B cell (primary cell): ENCODE measurements around the gene SCAMP5. TPM values are rescaled to one million over a fixed set of nuclear protein-coding genes. Genes with fewer than 3 reads are reported as not detected.

Source experiments
- ATAC-seq: fragments of 200-7000 bp; cut with Tn5 transposase; one replicate; pipeline ENCODE4 v1.10.0; 2021; ENCODE audit warnings: low read depth, mild to moderate bottlenecking, moderate number of reproducible peaks, moderate library complexity
- CTCF ChIA-PET: fragments of 350-600 bp; sonication (Branson Sonifier 250); formaldehyde crosslinking; loops from one replicate; lab custom pipeline; 2021; ENCODE audit warnings: antibody characterized with exemption, inconsistent platforms; lab: Charles Lee
- POLR2A ChIA-PET: fragments of 350-600 bp; sonication (Branson Sonifier 250); formaldehyde crosslinking; loops from one replicate; lab custom pipeline; 2021; ENCODE audit warnings: antibody characterized with exemption; lab: Charles Lee
- DNase-seq: peaks from one replicate; pipeline ENCODE4 v3.0.0; 2013
- H2AFZ ChIP-seq: 2 replicates; pipeline ENCODE4 v1.6.1; 2012; ENCODE audit warnings: mild to moderate bottlenecking, low read depth, low read length; ENCODE audit not compliant: insufficient read depth, poor library complexity, severe bottlenecking
- H3K27ac ChIP-seq, 2 donors: 1 replicate in 1 of 2; 2 replicates in 1 of 2; pipeline ENCODE4 v1.5.1; 2012 to 2013; ENCODE audit warnings: low read length in 2 of 2, mild to moderate bottlenecking in 2 of 2, moderate library complexity in 1 of 2
- H3K27me3 ChIP-seq, 4 experiments: fragments of 200-600 bp in 1 of 4; sonication (generic) in 1 of 4; replicated peaks in 1 of 4; 1 replicate in 2 of 4; 2 replicates in 2 of 4; pipeline versions ENCODE4 v1.6.1 to v1.7.0; 2013 to 2016; ENCODE audit warnings: low read length in 3 of 4, mild to moderate bottlenecking in 2 of 4, mixed read lengths in 1 of 4, moderate library complexity in 1 of 4; ENCODE audit not compliant: insufficient read depth in 4 of 4, control insufficient read depth in 3 of 4; ENCODE audit errors: control extremely low read depth in 1 of 4
- H3K36me3 ChIP-seq, 2 experiments: replicated peaks in 1 of 2; 1 replicate in 1 of 2; 2 replicates in 1 of 2; pipeline versions ENCODE4 v1.6.1 to v1.7.1; 2013; ENCODE audit warnings: low read length in 1 of 2; ENCODE audit not compliant: insufficient read depth in 2 of 2, control insufficient read depth in 1 of 2; ENCODE audit errors: control extremely low read depth in 1 of 2, extremely low read depth in 1 of 2
- H3K4me1 ChIP-seq, 2 donors: fragments of 200-600 bp in 1 of 2; sonication (generic) in 1 of 2; 1 replicate in 1 of 2; 2 replicates in 1 of 2; pipeline versions ENCODE4 v1.5.1 to v1.6.1; 2013 to 2017; ENCODE audit warnings: low read length in 2 of 2; ENCODE audit not compliant: control insufficient read depth in 2 of 2, insufficient read depth in 2 of 2
- H3K4me2 ChIP-seq: replicated peaks from 2 replicates; pipeline ENCODE3; 2012; ENCODE audit warnings: mild to moderate bottlenecking, low read depth, low read length; ENCODE audit not compliant: poor library complexity, severe bottlenecking
- H3K4me3 ChIP-seq, 5 experiments: fragments of 200-600 bp in 1 of 5; sonication (generic) in 1 of 5; 1 replicate in 3 of 5; 2 replicates in 2 of 5; pipeline versions ENCODE4 v1.5.1 to v1.7.0; 2011 to 2016; ENCODE audit warnings: low read length in 4 of 5, mild to moderate bottlenecking in 4 of 5, low read depth in 2 of 5, control low read depth in 1 of 5, moderate library complexity in 1 of 5; ENCODE audit not compliant: insufficient read depth in 1 of 5; ENCODE audit errors: control extremely low read depth in 1 of 5, extremely low read depth in 1 of 5
- H3K79me2 ChIP-seq: fragments of 200-600 bp; sonication (generic); one replicate; pipeline ENCODE4 v1.6.0; 2016; ENCODE audit warnings: low read length; ENCODE audit not compliant: control insufficient read depth, insufficient read depth
- H3K9ac ChIP-seq: fragments of 200-600 bp; sonication (generic); 2 replicates; pipeline ENCODE4 v1.6.1; 2017; ENCODE audit warnings: mild to moderate bottlenecking, low read length, moderate library complexity
- H3K9me3 ChIP-seq, 3 donors: one replicate each; pipeline versions ENCODE4 v1.6.1 to v1.7.1; 2013; ENCODE audit warnings: low read length in 2 of 3; ENCODE audit not compliant: control insufficient read depth in 2 of 3, insufficient read depth in 1 of 3; ENCODE audit errors: control extremely low read depth in 1 of 3
- H4K20me1 ChIP-seq: 2 replicates; pipeline ENCODE4 v1.6.0; 2012; ENCODE audit warnings: mild to moderate bottlenecking, low read length; ENCODE audit not compliant: insufficient read depth, control insufficient read depth, poor library complexity, severe bottlenecking
- H3K27ac Mint-ChIP-seq: one replicate; pipeline ENCODE4 v1.8.0; 2021; ENCODE audit warnings: mixed read lengths
- H3K27me3 Mint-ChIP-seq: one replicate; pipeline ENCODE4 v1.8.0; 2021; ENCODE audit warnings: mixed read lengths
- H3K4me1 Mint-ChIP-seq: one replicate; pipeline ENCODE4 v1.8.0; 2021; ENCODE audit warnings: mixed read lengths
- H3K4me3 Mint-ChIP-seq: one replicate; pipeline ENCODE4 v1.8.0; 2021; ENCODE audit warnings: mixed read lengths
- H3K9me3 Mint-ChIP-seq: one replicate; pipeline ENCODE4 v1.8.0; 2022; ENCODE audit warnings: mixed read lengths; ENCODE audit not compliant: insufficient read depth
- EZH2 ChIP-seq: IDR thresholded peaks from 2 replicates; pipeline ENCODE4 v1.6.1; 2012; ENCODE audit warnings: borderline replicate concordance, low read depth, mild to moderate bottlenecking, moderate library complexity, low read length; ENCODE audit not compliant: insufficient read depth, poor library complexity, severe bottlenecking
- WGBS: methylation state at CpG from one replicate; pipeline ENCODE4 v1.1.5; 2013; ENCODE audit warnings: missing lambda C conversion rate; ENCODE audit not compliant: insufficient coverage; 5-methylcytosine and 5-hydroxymethylcytosine counted together
- intact Hi-C: fragments of 100-400 bp; cut with micrococcal nuclease; formaldehyde crosslinking; loops from one replicate; pipeline ENCODE4 v1.10.0; 2022
- polyA plus RNA-seq: library from polyadenylated mRNA; depleted of rRNA; stranded (reverse); fragments of >200 nt; gene quantifications from 2 replicates; pipeline ENCODE4 v1.2.3, GENCODE V29; 2012
- small RNA-seq: library from RNA; depleted of rRNA; stranded (forward); fragments of <200 nt; gene quantifications from one replicate; pipeline ENCODE3, GENCODE V24; 2012; ENCODE audit warnings: low replicate concordance, low read depth; ENCODE audit not compliant: insufficient read length
- total RNA-seq, 2 donors: library from RNA; stranded (reverse); fragments of 120-200 nt in 1 of 2; gene quantifications; 1 replicate in 1 of 2; 2 replicates in 1 of 2; pipeline versions ENCODE4 v1.2.3 to v1.2.4, GENCODE V29; 2013 to 2022
- TF ChIP-seq, protein P1 (sequence below): fragments of 200-600 bp; IDR thresholded peaks from one replicate; pipeline ENCODE4 v1.8.0; 2022; ENCODE audit warnings: antibody characterized with exemption, mild to moderate bottlenecking

The SCAMP5 gene
- total and polyA plus RNA-seq, 2 donors (not counting 1 experiment from before 2014, with no cell fraction given) = 0.59 to 3.4 TPM

DNA sequence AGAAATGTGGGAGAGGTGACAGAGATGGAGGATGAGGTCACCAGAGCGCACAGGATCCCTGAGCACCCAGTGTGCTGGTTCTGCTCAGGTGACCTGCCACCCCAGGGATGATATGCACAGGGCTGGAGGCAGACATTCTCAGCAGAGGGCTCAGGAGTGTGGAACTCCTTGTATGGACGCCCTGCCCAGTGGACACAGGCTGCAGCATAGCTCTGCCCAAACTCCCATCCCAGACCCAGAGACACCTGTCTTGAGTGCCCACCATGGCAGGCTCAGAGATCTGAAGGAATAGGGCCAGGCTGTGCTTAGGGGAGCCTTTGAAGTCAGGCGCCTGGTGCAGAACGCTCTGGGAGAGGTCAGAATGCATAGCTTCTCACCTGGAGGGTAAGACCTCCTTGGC, 75.3 kb downstream of the SCAMP5 start:
- H3K4me1 Mint-ChIP-seq = peaks cover 54% of the 10 kb centered on the region
- intact Hi-C loops = no loop called here
- H3K27ac Mint-ChIP-seq = peak overlapping the region; percentile 41
- no peaks in the 10 kb centered on the region for H4K20me1 ChIP-seq
- H3K4me3 ChIP-seq = no peak overlapping the region
- H3K27me3 ChIP-seq = no peaks in the 10 kb centered on the region
- no peak overlapping the region for H3K4me3 Mint-ChIP-seq
- H3K79me2 ChIP-seq = no peaks in the 10 kb centered on the region
- WGBS = 85% methylated on average over 4 of the region's 4 CpGs
- no peak for DNase-seq
- no peak overlapping the region for H3K27ac ChIP-seq
- H2AFZ ChIP-seq = no peak overlapping the region
- ATAC-seq = no peak
- no peaks in the 10 kb centered on the region for H3K36me3 ChIP-seq
- no peak overlapping the region for H3K9ac ChIP-seq
- ChIA-PET CTCF (interaction anchor here (0.8 to 3.6 kb wide), 3 partner anchors 28 to 133 kb away, joined by 3 to 24 read pairs (median 3); no protein-coding TSS in a partner anchor), POLR2A (no interaction called here)
- peaks cover 0 to 15% (median 11%) of the 10 kb centered on the region in 3 donors for H3K9me3 ChIP-seq
- no peak overlapping the region for H3K4me2 ChIP-seq
- TF ChIP-seq, protein P1, sequence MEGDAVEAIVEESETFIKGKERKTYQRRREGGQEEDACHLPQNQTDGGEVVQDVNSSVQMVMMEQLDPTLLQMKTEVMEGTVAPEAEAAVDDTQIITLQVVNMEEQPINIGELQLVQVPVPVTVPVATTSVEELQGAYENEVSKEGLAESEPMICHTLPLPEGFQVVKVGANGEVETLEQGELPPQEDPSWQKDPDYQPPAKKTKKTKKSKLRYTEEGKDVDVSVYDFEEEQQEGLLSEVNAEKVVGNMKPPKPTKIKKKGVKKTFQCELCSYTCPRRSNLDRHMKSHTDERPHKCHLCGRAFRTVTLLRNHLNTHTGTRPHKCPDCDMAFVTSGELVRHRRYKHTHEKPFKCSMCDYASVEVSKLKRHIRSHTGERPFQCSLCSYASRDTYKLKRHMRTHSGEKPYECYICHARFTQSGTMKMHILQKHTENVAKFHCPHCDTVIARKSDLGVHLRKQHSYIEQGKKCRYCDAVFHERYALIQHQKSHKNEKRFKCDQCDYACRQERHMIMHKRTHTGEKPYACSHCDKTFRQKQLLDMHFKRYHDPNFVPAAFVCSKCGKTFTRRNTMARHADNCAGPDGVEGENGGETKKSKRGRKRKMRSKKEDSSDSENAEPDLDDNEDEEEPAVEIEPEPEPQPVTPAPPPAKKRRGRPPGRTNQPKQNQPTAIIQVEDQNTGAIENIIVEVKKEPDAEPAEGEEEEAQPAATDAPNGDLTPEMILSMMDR = no peak
- TF ChIP-seq EZH2 = no peak
- no peaks in the 10 kb centered on the region for H3K27me3 Mint-ChIP-seq
- peaks cover 5% of the 10 kb centered on the region for H3K9me3 Mint-ChIP-seq
- peaks cover 23 to 45% of the 10 kb centered on the region in 2 donors for H3K4me1 ChIP-seq

Small RNA genes within 50 kb of the gene (small RNA-seq; reads per million reads assigned to genes)
- gene AC015720.1 (not detected), gene RF00019 (not detected)

Other genes starting within 250 kb of the SCAMP5 start
- not detected in 2 replicates for gene CYP1A2, start 246.7 kb upstream of the SCAMP5 start, total RNA-seq
- gene CYP1A2, start 246.7 kb upstream of the SCAMP5 start, polyA plus RNA-seq = not detected in 2 replicates
- gene CSK, start 213.5 kb upstream of the SCAMP5 start, total RNA-seq = 325 and 343 TPM in 2 replicates
- 637 and 651 TPM in 2 replicates for gene CSK, start 213.5 kb upstream of the SCAMP5 start, polyA plus RNA-seq
- 1.1 and 1.2 TPM in 2 replicates for gene LMAN1L, start 182.7 kb upstream of the SCAMP5 start, total RNA-seq
- 0.60 and 1.1 TPM in 2 replicates for gene LMAN1L, start 182.7 kb upstream of the SCAMP5 start, polyA plus RNA-seq
- gene CPLX3, start 168.9 kb upstream of the SCAMP5 start, total RNA-seq = 0.17 TPM in 1 of 2 replicates, not detected in the other
- gene CPLX3, start 168.9 kb upstream of the SCAMP5 start, polyA plus RNA-seq = 0.60 and 0.91 TPM in 2 replicates
- gene ULK3, start 152.4 kb upstream of the SCAMP5 start, total RNA-seq = 51.1 and 55.9 TPM in 2 replicates
- 73.0 and 108 TPM in 2 replicates for gene ULK3, start 152.4 kb upstream of the SCAMP5 start, polyA plus RNA-seq
- 105 and 111 TPM in 2 replicates for gene SCAMP2, start 122.2 kb upstream of the SCAMP5 start, total RNA-seq
- 77.4 and 85.1 TPM in 2 replicates for gene SCAMP2, start 122.2 kb upstream of the SCAMP5 start, polyA plus RNA-seq
- 37.2 and 41.3 TPM in 2 replicates for gene MPI, start 105.5 kb upstream of the SCAMP5 start, total RNA-seq
- 40.7 and 59.8 TPM in 2 replicates for gene MPI, start 105.5 kb upstream of the SCAMP5 start, polyA plus RNA-seq
- 109 and 135 TPM in 2 replicates for gene FAM219B, start 88.7 kb upstream of the SCAMP5 start, total RNA-seq
- 50.6 and 80.2 TPM in 2 replicates for gene FAM219B, start 88.7 kb upstream of the SCAMP5 start, polyA plus RNA-seq
- 53.3 and 63.9 TPM in 2 replicates for gene COX5A, start 57.5 kb upstream of the SCAMP5 start, total RNA-seq
- gene COX5A, start 57.5 kb upstream of the SCAMP5 start, polyA plus RNA-seq = 65.2 and 77.3 TPM in 2 replicates
- 3.1 and 4.4 TPM in 2 replicates for gene RPP25, start 38.8 kb upstream of the SCAMP5 start, total RNA-seq
- 0.49 and 0.92 TPM in 2 replicates for gene RPP25, start 38.8 kb upstream of the SCAMP5 start, polyA plus RNA-seq
- 14.8 and 15.1 TPM in 2 replicates for gene PPCDC, start 28.0 kb downstream of the SCAMP5 start, total RNA-seq
- gene PPCDC, start 28.0 kb downstream of the SCAMP5 start, polyA plus RNA-seq = 7.9 and 19.7 TPM in 2 replicates
- 72.1 and 72.7 TPM in 2 replicates for gene C15orf39, start 206.3 kb downstream of the SCAMP5 start, total RNA-seq
- 12.4 and 15.1 TPM in 2 replicates for gene C15orf39, start 206.3 kb downstream of the SCAMP5 start, polyA plus RNA-seq